Measurements from ENCODE around the gene ZNF460.

- TF ChIP-seq EZH2phosphoT487 (IDR thresholded peaks at IDR 0.05; ENCODE audit: borderline replicate concordance, low read depth, low read length), result no peak
- TF ChIP-seq, protein P1, sequence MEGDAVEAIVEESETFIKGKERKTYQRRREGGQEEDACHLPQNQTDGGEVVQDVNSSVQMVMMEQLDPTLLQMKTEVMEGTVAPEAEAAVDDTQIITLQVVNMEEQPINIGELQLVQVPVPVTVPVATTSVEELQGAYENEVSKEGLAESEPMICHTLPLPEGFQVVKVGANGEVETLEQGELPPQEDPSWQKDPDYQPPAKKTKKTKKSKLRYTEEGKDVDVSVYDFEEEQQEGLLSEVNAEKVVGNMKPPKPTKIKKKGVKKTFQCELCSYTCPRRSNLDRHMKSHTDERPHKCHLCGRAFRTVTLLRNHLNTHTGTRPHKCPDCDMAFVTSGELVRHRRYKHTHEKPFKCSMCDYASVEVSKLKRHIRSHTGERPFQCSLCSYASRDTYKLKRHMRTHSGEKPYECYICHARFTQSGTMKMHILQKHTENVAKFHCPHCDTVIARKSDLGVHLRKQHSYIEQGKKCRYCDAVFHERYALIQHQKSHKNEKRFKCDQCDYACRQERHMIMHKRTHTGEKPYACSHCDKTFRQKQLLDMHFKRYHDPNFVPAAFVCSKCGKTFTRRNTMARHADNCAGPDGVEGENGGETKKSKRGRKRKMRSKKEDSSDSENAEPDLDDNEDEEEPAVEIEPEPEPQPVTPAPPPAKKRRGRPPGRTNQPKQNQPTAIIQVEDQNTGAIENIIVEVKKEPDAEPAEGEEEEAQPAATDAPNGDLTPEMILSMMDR (conservative IDR thresholded peaks at IDR 0.05; ENCODE audit: low read length), result no peak
These were observed 37.2 kb downstream of the ZNF460 start for GRCh38 chr19:57317503-57317902.

Data from OCI-LY7 (cell line).